ENCODE data around the gene CBX4.

GRCh38 chr17:79854080-79855060 is 15.1 kb upstream of the CBX4 start:
- TF ChIP-seq CTCF (IDR thresholded peaks at IDR 0.05) (no peak), POLR2A (IDR thresholded peaks at IDR 0.05) (no peak)

Data from upper lobe of left lung (tissue), 4 donors.